Stimulated activated CD8-positive, alpha-beta memory T cell treated with anti-CD3 and anti-CD28 coated beads, Interleukin-12 subunit alpha, Interleukin-12 subunit beta, amount 100 ng/mL, for 4 hours (primary cell): ENCODE results near the gene TNFRSF9.
"Not testable (repeated sequence)": the region's sequence is repeated elsewhere in the genome, so short reads cannot be mapped to it uniquely, and the experiment has no call there.

Experiments
- DNase-seq: peaks from one replicate; pipeline ENCODE4 v3.0.0-alpha.2; 2020; ENCODE audit warnings: low read depth

TNFRSF9 gene

DNA sequence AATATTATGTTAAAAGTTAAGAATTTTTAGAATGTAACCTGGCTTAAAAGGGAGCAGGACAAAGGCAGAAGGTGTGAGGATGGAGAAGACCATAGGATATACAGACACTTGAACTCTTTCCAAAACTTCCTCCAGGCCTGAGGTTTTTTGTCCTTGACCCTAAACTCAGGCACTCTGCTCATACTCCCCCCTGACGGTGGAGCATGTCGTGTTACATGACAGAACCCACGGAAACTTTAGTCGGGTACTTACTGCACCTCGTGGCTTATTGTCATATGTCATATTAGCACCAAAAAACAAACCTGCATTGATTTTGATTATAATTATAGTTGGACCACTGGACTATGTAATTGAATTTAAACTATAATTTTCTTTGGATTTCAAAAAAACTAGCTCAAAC lies 20.8 kb downstream of the TNFRSF9 start:
- DNase-seq: no peak

DNA sequence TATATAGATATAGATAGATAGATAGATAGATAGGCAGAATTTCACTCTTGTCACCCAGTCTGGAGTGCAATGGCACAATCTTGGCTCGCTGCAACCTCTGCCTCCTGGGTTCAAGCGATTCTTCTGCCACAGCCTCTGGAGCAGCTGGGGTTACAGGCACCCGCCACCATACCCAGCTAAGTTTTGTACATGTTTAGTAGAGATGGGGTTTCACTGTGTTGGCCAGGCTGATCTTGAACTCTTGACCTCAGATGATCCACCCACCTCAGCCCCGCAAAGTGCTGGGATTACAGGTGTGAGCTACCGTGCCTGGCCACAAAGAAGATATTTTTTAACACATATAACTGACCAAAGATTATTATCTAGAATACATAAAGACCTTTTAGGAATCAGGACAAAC lies 22.7 kb downstream of the TNFRSF9 start:
- DNase-seq: not testable (repeated sequence)

- DNase-seq: no peak
Measured at GRCh38 chr1:7916501-7916830, 24.2 kb downstream of the TNFRSF9 start.

DNA sequence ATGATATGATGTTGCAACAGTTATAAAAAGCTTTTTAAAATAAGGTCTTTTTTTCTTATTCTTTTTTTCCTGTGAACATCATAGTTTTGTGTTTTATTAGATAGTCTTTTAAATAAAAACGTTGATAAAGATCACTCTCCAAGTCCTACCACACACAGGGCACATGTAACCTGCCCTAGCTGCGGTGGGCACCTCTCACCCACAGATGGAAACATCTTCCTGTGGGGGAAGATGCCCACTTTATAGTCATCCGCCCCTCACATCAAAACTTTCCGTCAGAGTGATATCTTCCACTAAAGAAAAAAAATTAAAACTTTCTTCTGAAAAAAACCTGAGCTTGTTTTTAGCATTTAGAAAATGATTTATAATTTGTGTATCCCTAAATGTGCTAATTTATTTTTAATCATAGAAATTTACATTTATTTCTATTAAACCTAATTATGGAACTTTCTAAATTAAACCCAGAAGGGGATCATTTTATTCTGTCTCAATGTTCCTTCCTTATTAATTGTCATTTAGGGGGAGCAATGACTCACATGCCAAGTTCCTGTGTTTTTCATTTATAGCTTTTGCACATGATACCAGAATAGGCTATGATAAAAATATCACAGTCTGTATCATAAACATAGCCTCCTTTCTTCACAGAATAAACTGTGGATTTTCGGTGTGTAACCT lies 24.7 kb downstream of the TNFRSF9 start:
- DNase-seq: peak; percentile 37

DNA sequence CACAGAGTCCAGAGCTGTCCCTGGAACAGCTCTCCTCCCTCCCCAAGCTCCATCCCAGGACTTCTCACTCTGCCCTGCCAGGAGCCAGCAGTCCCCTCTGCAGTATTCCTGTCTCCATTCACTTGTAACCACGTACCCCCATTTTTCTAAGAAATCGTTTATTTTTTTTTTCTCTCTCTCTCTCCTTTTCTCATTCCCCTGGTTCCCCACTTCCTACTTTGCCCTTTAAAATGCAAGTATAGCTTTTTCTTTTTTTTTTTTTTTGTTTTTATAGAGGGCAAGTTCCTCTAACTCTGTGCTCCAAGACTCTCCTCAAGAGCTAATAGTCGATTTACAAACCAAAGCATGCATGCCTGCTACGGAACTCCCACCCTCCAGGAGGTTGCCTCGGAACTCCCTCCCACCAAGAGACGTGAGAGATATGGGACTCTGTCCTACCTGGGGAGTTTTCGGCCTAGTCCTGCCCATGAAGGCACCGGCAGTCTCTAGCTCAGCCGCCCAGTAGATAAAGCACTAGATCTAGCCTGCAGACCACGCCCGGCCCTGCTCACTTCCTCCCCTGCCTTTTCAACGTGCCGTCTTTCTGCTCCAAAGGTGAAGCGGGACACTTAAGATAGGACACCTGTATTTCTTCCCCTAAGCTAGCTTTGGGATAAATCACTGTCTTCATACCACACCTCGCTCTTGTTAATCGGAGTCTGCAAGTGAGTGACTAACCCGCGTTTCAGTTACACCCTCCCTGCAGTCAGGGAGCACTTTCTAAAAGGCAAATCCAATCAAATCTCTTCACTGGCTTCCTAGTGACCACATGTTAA lies 27.7 kb downstream of the TNFRSF9 start:
- DNase-seq: no peak

GRCh38 chr1:7912145-7912544 lies 28.5 kb downstream of the TNFRSF9 start:
- no peak for DNase-seq

- DNase-seq: no peak
Measured at GRCh38 chr1:7905262-7905661, 35.4 kb downstream of the TNFRSF9 start.

DNA sequence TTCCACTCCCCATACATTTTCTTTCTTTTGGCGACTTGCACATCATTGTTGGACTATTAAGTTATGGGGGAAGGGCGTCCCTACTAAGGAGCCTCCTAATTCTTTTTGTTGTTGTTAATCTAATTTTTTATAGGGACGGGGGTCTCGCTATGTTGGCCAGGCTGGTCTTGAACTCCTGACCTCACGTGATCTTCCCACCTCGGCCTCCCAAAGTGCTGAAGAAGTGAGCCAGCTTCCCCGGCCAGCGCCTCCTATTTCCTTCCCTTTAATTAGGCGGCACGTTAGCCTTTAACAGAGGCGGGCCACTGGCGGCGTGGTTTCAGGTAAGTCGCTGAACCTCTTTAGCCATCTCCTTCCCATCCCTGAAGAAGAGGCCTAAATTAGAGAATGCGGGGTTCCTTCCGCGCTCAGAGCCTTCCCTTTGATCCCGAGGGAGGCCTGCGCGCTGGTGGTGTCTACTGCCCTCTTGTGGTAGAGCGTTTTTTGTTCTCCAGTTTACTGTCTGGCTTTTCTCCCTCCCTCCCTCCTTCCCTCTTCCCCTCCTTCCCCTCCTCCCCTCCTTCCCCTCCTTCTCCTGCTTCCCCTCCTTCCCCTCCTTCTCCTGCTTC lies 38.1 kb downstream of the TNFRSF9 start:
- DNase-seq: peak; percentile 35

DNA sequence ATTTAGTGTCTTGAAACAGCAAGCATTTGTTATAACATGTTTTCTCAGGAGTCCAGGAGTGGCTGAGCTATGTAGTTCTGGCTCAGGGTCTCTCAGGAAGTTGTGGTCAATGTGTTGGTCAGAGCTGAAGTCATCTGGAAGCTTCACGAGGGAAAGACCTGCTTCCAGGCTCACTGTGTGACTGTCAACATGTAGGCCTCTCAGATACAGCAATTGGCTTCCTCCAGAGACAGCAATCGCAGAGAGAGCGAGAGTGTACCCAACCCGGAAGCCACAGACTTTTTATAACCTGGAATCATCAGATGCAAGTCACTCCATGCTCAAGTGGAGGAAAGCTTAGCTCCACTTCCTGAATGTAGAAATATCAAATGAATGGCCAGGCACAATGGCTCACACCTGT lies 40.9 kb downstream of the TNFRSF9 start:
- DNase-seq: no peak

GRCh38 chr1:7898962-7899361 lies 41.7 kb downstream of the TNFRSF9 start:
- no peak for DNase-seq

- DNase-seq: no peak
Measured at GRCh38 chr1:7896994-7897393, 43.6 kb downstream of the TNFRSF9 start.

GRCh38 chr1:7893529-7894180 lies 47.0 kb downstream of the TNFRSF9 start:
- no peak for DNase-seq

DNA sequence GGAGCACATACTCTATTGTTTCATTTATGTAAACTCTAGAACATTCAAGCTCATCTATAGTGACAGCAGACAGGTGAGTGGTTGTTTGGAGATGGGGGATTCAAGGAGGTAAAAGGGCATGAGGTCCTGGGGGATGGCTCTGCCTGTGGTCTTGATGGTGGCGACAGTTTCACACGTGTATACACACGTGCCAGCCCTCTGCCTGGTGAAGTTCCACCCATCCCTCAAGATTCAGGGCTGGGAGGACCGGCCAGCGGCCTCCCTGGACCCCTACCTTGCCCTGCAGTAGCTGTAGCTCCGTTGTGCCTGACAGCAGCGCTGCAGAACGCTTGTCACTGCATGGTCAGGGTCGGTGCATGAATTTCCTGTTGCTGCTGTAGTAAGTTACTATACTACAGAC lies 48.8 kb downstream of the TNFRSF9 start:
- DNase-seq: no peak

DNA sequence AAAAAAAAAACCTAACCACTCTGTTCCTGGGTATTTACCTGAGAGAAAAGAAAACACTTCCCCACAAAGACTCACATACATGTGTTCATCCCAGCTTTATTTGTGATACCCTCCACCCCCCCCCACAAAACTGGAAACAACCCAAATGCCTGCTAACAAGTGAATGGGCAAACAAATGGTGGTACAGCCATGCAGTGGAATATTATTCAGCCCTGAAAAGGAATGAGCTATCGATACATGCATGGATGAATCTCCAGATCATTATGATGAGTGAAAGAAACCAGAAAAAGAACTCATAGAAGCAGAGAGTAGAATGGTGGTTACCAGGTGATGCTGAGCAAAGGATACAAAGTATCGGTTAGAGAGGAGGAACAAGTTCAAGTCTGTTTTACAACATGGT lies 49.8 kb downstream of the TNFRSF9 start:
- DNase-seq: no peak

GRCh38 chr1:7888248-7889081 lies 52.2 kb downstream of the TNFRSF9 start:
- DNase-seq: no peak

GRCh38 chr1:7886405-7886745 lies 54.3 kb downstream of the TNFRSF9 start:
- no peak for DNase-seq

GRCh38 chr1:7885513-7886404 lies 54.9 kb downstream of the TNFRSF9 start:
- no peak for DNase-seq

DNA sequence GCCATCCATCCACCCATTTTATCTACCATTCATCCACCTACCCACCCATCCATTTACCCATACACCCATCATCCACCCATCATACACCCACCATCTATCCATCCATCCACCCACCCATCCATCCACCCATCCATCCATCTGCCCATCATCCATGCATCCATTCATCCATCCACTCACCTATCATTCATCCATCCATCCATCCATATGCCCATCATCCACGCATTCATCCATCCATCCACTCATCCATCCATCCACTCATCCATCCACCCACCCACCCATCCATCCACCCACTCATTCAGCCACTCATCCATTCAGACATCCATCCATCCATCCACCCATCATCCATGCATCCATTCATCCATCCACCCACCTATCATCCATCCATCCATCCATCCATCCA lies 55.9 kb downstream of the TNFRSF9 start:
- no peak for DNase-seq

GRCh38 chr1:7879228-7879627 lies 61.4 kb downstream of the TNFRSF9 start:
- DNase-seq: no peak

- no peak for DNase-seq
Measured at GRCh38 chr1:7878027-7878426, 62.6 kb downstream of the TNFRSF9 start.
